ENCODE results near the gene A3GALT2. TPM values are rescaled to one million over a fixed set of nuclear protein-coding genes. Genes with fewer than 3 reads are reported as not detected.

The A3GALT2 gene
- polyA plus RNA-seq, 1 donor = 0.10 TPM

- H3K27me3 ChIP-seq (ENCODE audit: control insufficient read depth, insufficient read depth, low read length) = peaks cover 12% of the 10 kb centered on the region
- no peak overlapping the region for H3K4me3 ChIP-seq (ENCODE audit: low read length)
- DNase-seq = no peak
- H3K27ac ChIP-seq (ENCODE audit: low read length) = no peak overlapping the region
- WGBS (ENCODE audit: insufficient coverage, low lambda C conversion rate) = no CpG with 5 or more reads among the region's 1 CpG
- peaks cover 28% of the 10 kb centered on the region for H3K36me3 ChIP-seq (ENCODE audit: control insufficient read depth, insufficient read depth, low read length)
- H3K4me1 ChIP-seq (ENCODE audit: control insufficient read depth, insufficient read depth, low read length) = peaks cover 4% of the 10 kb centered on the region
- H3K9me3 ChIP-seq (ENCODE audit: control insufficient read depth, low read depth, low read length) = peaks cover 2% of the 10 kb centered on the region
Measured at GRCh38 chr1:33302325-33302724, 18.6 kb downstream of the A3GALT2 start.

GRCh38 chr1:33301273-33301984 is 19.5 kb downstream of the A3GALT2 start:
- no CpG with 5 or more reads among the region's 4 CpGs for WGBS (ENCODE audit: insufficient coverage, low lambda C conversion rate)
- Histone ChIP-seq H3K9me3 (ENCODE audit: control insufficient read depth, low read depth, low read length) (peaks cover 2% of the 10 kb centered on the region), H3K27me3 (ENCODE audit: control insufficient read depth, insufficient read depth, low read length) (peaks cover 6% of the 10 kb centered on the region), H3K36me3 (ENCODE audit: control insufficient read depth, insufficient read depth, low read length) (peaks cover 29% of the 10 kb centered on the region), H3K27ac (ENCODE audit: low read length) (no peak overlapping the region), H3K4me1 (ENCODE audit: control insufficient read depth, insufficient read depth, low read length) (peaks cover 7% of the 10 kb centered on the region), H3K4me3 (ENCODE audit: low read length) (no peak overlapping the region)
- DNase-seq = no peak

GRCh38 chr1:33300673-33301072 is 20.2 kb downstream of the A3GALT2 start:
- H3K9me3 ChIP-seq (ENCODE audit: control insufficient read depth, low read depth, low read length) = peaks cover 2% of the 10 kb centered on the region
- WGBS (ENCODE audit: insufficient coverage, low lambda C conversion rate) = no CpG with 5 or more reads among the region's 5 CpGs
- peaks cover 37% of the 10 kb centered on the region for H3K36me3 ChIP-seq (ENCODE audit: control insufficient read depth, insufficient read depth, low read length)
- H3K27ac ChIP-seq (ENCODE audit: low read length) = no peak overlapping the region
- no peaks in the 10 kb centered on the region for H3K27me3 ChIP-seq (ENCODE audit: control insufficient read depth, insufficient read depth, low read length)
- H3K4me3 ChIP-seq (ENCODE audit: low read length) = no peak overlapping the region
- peaks cover 7% of the 10 kb centered on the region for H3K4me1 ChIP-seq (ENCODE audit: control insufficient read depth, insufficient read depth, low read length)
- DNase-seq = peak in 1 of 2 donors; percentile 39

- no peak overlapping the region for H3K4me3 ChIP-seq (ENCODE audit: low read length)
- peaks cover 2% of the 10 kb centered on the region for H3K9me3 ChIP-seq (ENCODE audit: control insufficient read depth, low read depth, low read length)
- H3K4me1 ChIP-seq (ENCODE audit: control insufficient read depth, insufficient read depth, low read length) = peaks cover 7% of the 10 kb centered on the region
- H3K36me3 ChIP-seq (ENCODE audit: control insufficient read depth, insufficient read depth, low read length) = peaks cover 45% of the 10 kb centered on the region
- no CpG with 5 or more reads among the region's 15 CpGs for WGBS (ENCODE audit: insufficient coverage, low lambda C conversion rate)
- H3K27ac ChIP-seq (ENCODE audit: low read length) = no peak overlapping the region
- DNase-seq = no peak
- H3K27me3 ChIP-seq (ENCODE audit: control insufficient read depth, insufficient read depth, low read length) = no peaks in the 10 kb centered on the region
Measured at GRCh38 chr1:33299461-33300155, 21.3 kb downstream of the A3GALT2 start.

GRCh38 chr1:33298623-33299277 is 22.1 kb downstream of the A3GALT2 start:
- H3K27ac ChIP-seq (ENCODE audit: low read length) = no peak overlapping the region
- peak; percentile 32 to 42 for DNase-seq
- H3K27me3 ChIP-seq (ENCODE audit: control insufficient read depth, insufficient read depth, low read length) = no peaks in the 10 kb centered on the region
- 100% methylated on average over 1 of the region's 18 CpGs for WGBS (ENCODE audit: insufficient coverage, low lambda C conversion rate)
- H3K4me3 ChIP-seq (ENCODE audit: low read length) = no peak overlapping the region
- peaks cover 2% of the 10 kb centered on the region for H3K9me3 ChIP-seq (ENCODE audit: control insufficient read depth, low read depth, low read length)
- H3K36me3 ChIP-seq (ENCODE audit: control insufficient read depth, insufficient read depth, low read length) = peaks cover 54% of the 10 kb centered on the region
- H3K4me1 ChIP-seq (ENCODE audit: control insufficient read depth, insufficient read depth, low read length) = peaks cover 7% of the 10 kb centered on the region

GRCh38 chr1:33297911-33298622 is 22.8 kb downstream of the A3GALT2 start:
- no peak overlapping the region for H3K27ac ChIP-seq (ENCODE audit: low read length)
- peaks cover 56% of the 10 kb centered on the region for H3K36me3 ChIP-seq (ENCODE audit: control insufficient read depth, insufficient read depth, low read length)

GRCh38 chr1:33296824-33297223 is 24.1 kb downstream of the A3GALT2 start:
- peaks cover 61% of the 10 kb centered on the region for H3K36me3 ChIP-seq (ENCODE audit: control insufficient read depth, insufficient read depth, low read length)
- no peak overlapping the region for H3K27ac ChIP-seq (ENCODE audit: low read length)
- WGBS (ENCODE audit: insufficient coverage, low lambda C conversion rate) = no CpG with 5 or more reads among the region's 4 CpGs
- no peak overlapping the region for H3K4me3 ChIP-seq (ENCODE audit: low read length)
- peaks cover 2% of the 10 kb centered on the region for H3K9me3 ChIP-seq (ENCODE audit: control insufficient read depth, low read depth, low read length)
- H3K4me1 ChIP-seq (ENCODE audit: control insufficient read depth, insufficient read depth, low read length) = peaks cover 7% of the 10 kb centered on the region
- DNase-seq = peak in 1 of 2 donors; percentile 22
- no peaks in the 10 kb centered on the region for H3K27me3 ChIP-seq (ENCODE audit: control insufficient read depth, insufficient read depth, low read length)

More at GRCh38 chr1:33297911-33298622, 22.8 kb downstream of the A3GALT2 start:
- no CpG with 5 or more reads among the region's 4 CpGs for WGBS (ENCODE audit: insufficient coverage, low lambda C conversion rate)
- peaks cover 2% of the 10 kb centered on the region for H3K9me3 ChIP-seq (ENCODE audit: control insufficient read depth, low read depth, low read length)
- peaks cover 7% of the 10 kb centered on the region for H3K4me1 ChIP-seq (ENCODE audit: control insufficient read depth, insufficient read depth, low read length)
- DNase-seq = no peak
- no peaks in the 10 kb centered on the region for H3K27me3 ChIP-seq (ENCODE audit: control insufficient read depth, insufficient read depth, low read length)
- no peak overlapping the region for H3K4me3 ChIP-seq (ENCODE audit: low read length)

GRCh38 chr1:33296082-33296458 is 24.8 kb downstream of the A3GALT2 start:
- no peaks in the 10 kb centered on the region for H3K27me3 ChIP-seq (ENCODE audit: control insufficient read depth, insufficient read depth, low read length)
- peaks cover 7% of the 10 kb centered on the region for H3K4me1 ChIP-seq (ENCODE audit: control insufficient read depth, insufficient read depth, low read length)
- H3K36me3 ChIP-seq (ENCODE audit: control insufficient read depth, insufficient read depth, low read length) = peaks cover 59% of the 10 kb centered on the region
- WGBS (ENCODE audit: insufficient coverage, low lambda C conversion rate) = no CpG with 5 or more reads among the region's 9 CpGs
- no peak overlapping the region for H3K27ac ChIP-seq (ENCODE audit: low read length)
- no peak for DNase-seq
- no peak overlapping the region for H3K4me3 ChIP-seq (ENCODE audit: low read length)
- H3K9me3 ChIP-seq (ENCODE audit: control insufficient read depth, low read depth, low read length) = peaks cover 2% of the 10 kb centered on the region

GRCh38 chr1:33295450-33296081 is 25.3 kb downstream of the A3GALT2 start:
- Histone ChIP-seq H3K9me3 (ENCODE audit: control insufficient read depth, low read depth, low read length) (peaks cover 2% of the 10 kb centered on the region), H3K4me1 (ENCODE audit: control insufficient read depth, insufficient read depth, low read length) (peaks cover 6% of the 10 kb centered on the region), H3K27ac (ENCODE audit: low read length) (no peak overlapping the region), H3K27me3 (ENCODE audit: control insufficient read depth, insufficient read depth, low read length) (no peaks in the 10 kb centered on the region), H3K36me3 (ENCODE audit: control insufficient read depth, insufficient read depth, low read length) (peaks cover 55% of the 10 kb centered on the region), H3K4me3 (ENCODE audit: low read length) (no peak overlapping the region)
- peak; percentile 74 to 81 for DNase-seq
- WGBS (ENCODE audit: insufficient coverage, low lambda C conversion rate) = no CpG with 5 or more reads among the region's 12 CpGs

- no CpG with 5 or more reads among the region's 15 CpGs for WGBS (ENCODE audit: insufficient coverage, low lambda C conversion rate)
- H3K27ac ChIP-seq (ENCODE audit: low read length) = no peak overlapping the region
- no peak overlapping the region for H3K4me3 ChIP-seq (ENCODE audit: low read length)
- no peaks in the 10 kb centered on the region for H3K27me3 ChIP-seq (ENCODE audit: control insufficient read depth, insufficient read depth, low read length)
- H3K9me3 ChIP-seq (ENCODE audit: control insufficient read depth, low read depth, low read length) = peaks cover 2% of the 10 kb centered on the region
- DNase-seq = no peak
- H3K4me1 ChIP-seq (ENCODE audit: control insufficient read depth, insufficient read depth, low read length) = peaks cover 3% of the 10 kb centered on the region
- peaks cover 54% of the 10 kb centered on the region for H3K36me3 ChIP-seq (ENCODE audit: control insufficient read depth, insufficient read depth, low read length)
Measured at GRCh38 chr1:33295023-33295422, 25.9 kb downstream of the A3GALT2 start.
